ENCODE measurements around the gene KRTAP2-1.
"Not testable (repeated sequence)": the region's sequence is repeated elsewhere in the genome, so short reads cannot be mapped to it uniquely, and the experiment has no call there.

DNA sequence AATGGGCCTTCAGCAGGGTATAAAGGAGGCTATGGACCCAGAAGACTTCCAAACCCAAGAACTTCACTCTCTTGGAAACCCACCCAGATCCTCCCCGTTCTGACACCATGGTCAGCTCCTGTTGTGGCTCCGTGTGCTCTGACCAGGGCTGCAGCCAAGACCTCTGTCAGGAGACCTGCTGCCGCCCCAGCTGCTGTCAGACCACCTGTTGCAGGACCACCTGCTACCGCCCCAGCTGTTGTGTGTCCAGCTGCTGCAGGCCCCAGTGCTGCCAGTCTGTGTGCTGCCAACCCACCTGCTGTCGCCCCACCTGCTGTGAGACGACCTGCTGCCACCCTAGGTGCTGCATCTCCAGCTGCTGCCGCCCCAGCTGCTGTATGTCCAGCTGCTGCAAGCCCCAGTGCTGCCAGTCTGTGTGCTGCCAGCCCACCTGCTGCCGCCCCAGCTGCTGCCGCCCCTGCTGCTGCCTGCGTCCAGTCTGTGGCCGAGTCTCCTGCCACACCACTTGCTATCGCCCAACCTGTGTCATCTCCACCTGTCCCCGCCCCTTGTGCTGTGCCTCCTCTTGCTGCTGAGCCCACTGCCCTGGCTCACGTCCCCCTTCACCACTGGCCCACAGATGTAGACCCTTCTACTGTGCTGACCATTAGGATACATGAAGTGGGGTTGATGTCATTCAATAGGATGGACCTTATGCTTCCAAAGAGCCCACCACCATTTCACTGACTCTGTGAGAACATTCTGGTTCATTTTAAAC lies 37.2 kb upstream of the KRTAP2-1 start, which contains the start of gene KRTAP4-7:
- not testable (repeated sequence) for TF ChIP-seq ZFHX2 (tag by site-specific recombination; conservative IDR thresholded peaks at IDR 0.05); ZNF600 (tag by site-specific recombination; IDR thresholded peaks at IDR 0.05); REPIN1 (tag by site-specific recombination; IDR thresholded peaks at IDR 0.05; ENCODE audit: low read depth); ZNF501 (tag by site-specific recombination; IDR thresholded peaks at IDR 0.05); ZNF626 (tag by site-specific recombination; IDR thresholded peaks at IDR 0.05); FEZF1 (tag by site-specific recombination; IDR thresholded peaks at IDR 0.05)
- TF ChIP-seq, protein P1, sequence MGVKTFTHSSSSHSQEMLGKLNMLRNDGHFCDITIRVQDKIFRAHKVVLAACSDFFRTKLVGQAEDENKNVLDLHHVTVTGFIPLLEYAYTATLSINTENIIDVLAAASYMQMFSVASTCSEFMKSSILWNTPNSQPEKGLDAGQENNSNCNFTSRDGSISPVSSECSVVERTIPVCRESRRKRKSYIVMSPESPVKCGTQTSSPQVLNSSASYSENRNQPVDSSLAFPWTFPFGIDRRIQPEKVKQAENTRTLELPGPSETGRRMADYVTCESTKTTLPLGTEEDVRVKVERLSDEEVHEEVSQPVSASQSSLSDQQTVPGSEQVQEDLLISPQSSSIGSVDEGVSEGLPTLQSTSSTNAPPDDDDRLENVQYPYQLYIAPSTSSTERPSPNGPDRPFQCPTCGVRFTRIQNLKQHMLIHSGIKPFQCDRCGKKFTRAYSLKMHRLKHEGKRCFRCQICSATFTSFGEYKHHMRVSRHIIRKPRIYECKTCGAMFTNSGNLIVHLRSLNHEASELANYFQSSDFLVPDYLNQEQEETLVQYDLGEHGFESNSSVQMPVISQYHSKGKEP (tag by site-specific recombination; IDR thresholded peaks at IDR 0.05): not testable (repeated sequence)
